ENCODE measurements around the gene QPCT.

- no peak for TF ChIP-seq POLR2A (IDR thresholded peaks at IDR 0.05)
- no peak for TF ChIP-seq CTCF (IDR thresholded peaks at IDR 0.05)
Measured at GRCh38 chr2:37367310-37367709, 22.9 kb downstream of the QPCT start.

Measured in lower leg skin (tissue), 3 donors.